ENCODE measurements around the gene ZKSCAN7.
"Not testable (repeated sequence)": the region's sequence is repeated elsewhere in the genome, so short reads cannot be mapped to it uniquely, and the experiment has no call there.

DNA sequence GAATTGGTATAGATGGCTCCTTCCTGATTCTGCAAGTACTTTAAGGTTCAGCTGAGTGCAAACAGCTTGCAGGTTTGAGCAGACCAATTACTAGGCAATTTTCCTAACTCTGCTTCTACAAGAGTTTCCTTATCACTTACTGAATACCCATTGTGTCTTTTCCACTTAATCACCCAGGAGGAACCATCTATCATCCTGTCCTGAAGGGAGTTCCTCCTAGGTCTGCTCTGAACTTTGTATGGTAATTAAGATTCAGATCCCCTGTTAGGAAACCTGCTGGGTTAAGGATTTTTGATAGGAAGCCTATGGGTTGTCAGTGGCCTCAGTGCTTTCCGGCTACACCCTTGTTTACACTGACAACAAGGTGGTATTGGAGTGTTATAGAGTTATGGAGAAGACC lies 10.2 kb upstream of the ZKSCAN7 start:
- TF ChIP-seq, protein P1, sequence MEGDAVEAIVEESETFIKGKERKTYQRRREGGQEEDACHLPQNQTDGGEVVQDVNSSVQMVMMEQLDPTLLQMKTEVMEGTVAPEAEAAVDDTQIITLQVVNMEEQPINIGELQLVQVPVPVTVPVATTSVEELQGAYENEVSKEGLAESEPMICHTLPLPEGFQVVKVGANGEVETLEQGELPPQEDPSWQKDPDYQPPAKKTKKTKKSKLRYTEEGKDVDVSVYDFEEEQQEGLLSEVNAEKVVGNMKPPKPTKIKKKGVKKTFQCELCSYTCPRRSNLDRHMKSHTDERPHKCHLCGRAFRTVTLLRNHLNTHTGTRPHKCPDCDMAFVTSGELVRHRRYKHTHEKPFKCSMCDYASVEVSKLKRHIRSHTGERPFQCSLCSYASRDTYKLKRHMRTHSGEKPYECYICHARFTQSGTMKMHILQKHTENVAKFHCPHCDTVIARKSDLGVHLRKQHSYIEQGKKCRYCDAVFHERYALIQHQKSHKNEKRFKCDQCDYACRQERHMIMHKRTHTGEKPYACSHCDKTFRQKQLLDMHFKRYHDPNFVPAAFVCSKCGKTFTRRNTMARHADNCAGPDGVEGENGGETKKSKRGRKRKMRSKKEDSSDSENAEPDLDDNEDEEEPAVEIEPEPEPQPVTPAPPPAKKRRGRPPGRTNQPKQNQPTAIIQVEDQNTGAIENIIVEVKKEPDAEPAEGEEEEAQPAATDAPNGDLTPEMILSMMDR (conservative IDR thresholded peaks at IDR 0.05): not testable (repeated sequence)
- TF ChIP-seq EZH2 (IDR thresholded peaks at IDR 0.05; ENCODE audit: low read depth): not testable (repeated sequence)
